H7 (cell line): Measurements from ENCODE around the gene XXYLT1. TPM values are rescaled to one million over a fixed set of nuclear protein-coding genes. Genes with fewer than 3 reads are reported as not detected.
A peak's percentile ranks its signal among the peaks of the same experiment; 100 is the strongest.

ENCODE experiments used
- DNase-seq: peaks from one replicate; pipeline ENCODE4 v3.0.0; 2012
- H3K27me3 ChIP-seq: 2 replicates; pipeline ENCODE4 v1.6.0; 2011; ENCODE audit warnings: mild to moderate bottlenecking, low read length; ENCODE audit not compliant: control insufficient read depth, insufficient read depth
- H3K36me3 ChIP-seq: replicated peaks from 2 replicates; pipeline ENCODE4 v1.5.1; 2011; ENCODE audit warnings: low read length; ENCODE audit not compliant: control insufficient read depth, insufficient read depth
- H3K4me3 ChIP-seq: 2 replicates; pipeline ENCODE4 v1.5.1; 2011; ENCODE audit warnings: low read depth, mild to moderate bottlenecking, control low read depth, low read length, moderate library complexity; ENCODE audit not compliant: insufficient read depth
- total RNA-seq: library from RNA; depleted of rRNA; stranded (reverse); fragments of >200 nt; shearing (Covaris generic); gene quantifications from 2 replicates; pipeline ENCODE4 v1.2.3, GENCODE V29; 2014

Gene XXYLT1
- total RNA-seq, 1 experiment from 2014 or later: 40.9 TPM

GRCh38 chr3:195125646-195126045 is 145.3 kb downstream of the XXYLT1 start:
- Histone ChIP-seq H3K36me3 (no peaks in the 10 kb centered on the region), H3K27me3 (no peaks in the 10 kb centered on the region), H3K4me3 (no peak overlapping the region)
- no peak for DNase-seq

GRCh38 chr3:195124378-195124992 is 146.5 kb downstream of the XXYLT1 start:
- Histone ChIP-seq H3K4me3 (no peak overlapping the region), H3K36me3 (no peaks in the 10 kb centered on the region), H3K27me3 (no peaks in the 10 kb centered on the region)
- DNase-seq: no peak

GRCh38 chr3:195123281-195123691 is 147.7 kb downstream of the XXYLT1 start:
- peak; percentile 86 for DNase-seq
- H3K36me3 ChIP-seq: no peaks in the 10 kb centered on the region
- H3K4me3 ChIP-seq: no peak overlapping the region

GRCh38 chr3:195122261-195122660 is 148.7 kb downstream of the XXYLT1 start:
- Histone ChIP-seq H3K4me3 (no peak overlapping the region), H3K36me3 (no peaks in the 10 kb centered on the region), H3K27me3 (no peaks in the 10 kb centered on the region)
- no peak for DNase-seq

More at GRCh38 chr3:195123281-195123691, 147.7 kb downstream of the XXYLT1 start:
- H3K27me3 ChIP-seq: no peaks in the 10 kb centered on the region

GRCh38 chr3:195120267-195120601 is 150.7 kb downstream of the XXYLT1 start:
- Histone ChIP-seq H3K4me3 (no peak overlapping the region), H3K27me3 (no peaks in the 10 kb centered on the region), H3K36me3 (no peaks in the 10 kb centered on the region)
- no peak for DNase-seq

GRCh38 chr3:195119461-195120266 is 151.3 kb downstream of the XXYLT1 start:
- Histone ChIP-seq H3K4me3 (no peak overlapping the region), H3K27me3 (no peaks in the 10 kb centered on the region), H3K36me3 (no peaks in the 10 kb centered on the region)
- DNase-seq: peak; percentile 87

- H3K36me3 ChIP-seq: no peaks in the 10 kb centered on the region
- no peak for DNase-seq
- H3K27me3 ChIP-seq: no peaks in the 10 kb centered on the region
- no peak overlapping the region for H3K4me3 ChIP-seq
Observed at GRCh38 chr3:195118671-195119070, 152.3 kb downstream of the XXYLT1 start.

GRCh38 chr3:195117978-195118581 is 152.9 kb downstream of the XXYLT1 start:
- DNase-seq: no peak
- Histone ChIP-seq H3K36me3 (no peaks in the 10 kb centered on the region), H3K27me3 (no peaks in the 10 kb centered on the region), H3K4me3 (no peak overlapping the region)

GRCh38 chr3:195116407-195117185 is 154.4 kb downstream of the XXYLT1 start:
- no peaks in the 10 kb centered on the region for H3K36me3 ChIP-seq
- no peak for DNase-seq
- no peaks in the 10 kb centered on the region for H3K27me3 ChIP-seq

GRCh38 chr3:195115600-195116406 is 155.2 kb downstream of the XXYLT1 start:
- H3K27me3 ChIP-seq: no peaks in the 10 kb centered on the region
- no peak for DNase-seq
- no peak overlapping the region for H3K4me3 ChIP-seq
- no peaks in the 10 kb centered on the region for H3K36me3 ChIP-seq

More at GRCh38 chr3:195116407-195117185, 154.4 kb downstream of the XXYLT1 start:
- H3K4me3 ChIP-seq: no peak overlapping the region

GRCh38 chr3:195114786-195115599 is 156.0 kb downstream of the XXYLT1 start:
- Histone ChIP-seq H3K4me3 (no peak overlapping the region), H3K36me3 (no peaks in the 10 kb centered on the region; the same call in 1 of the 2 replicates), H3K27me3 (no peaks in the 10 kb centered on the region)
- no peak for DNase-seq

- Histone ChIP-seq H3K27me3 (no peaks in the 10 kb centered on the region), H3K36me3 (no peaks in the 10 kb centered on the region; the same call in 1 of the 2 replicates), H3K4me3 (no peak overlapping the region)
- no peak for DNase-seq
Observed at GRCh38 chr3:195113536-195114425, 157.2 kb downstream of the XXYLT1 start.
